ENCODE measurements around the gene CDCP1.

The CDCP1 gene

DNA sequence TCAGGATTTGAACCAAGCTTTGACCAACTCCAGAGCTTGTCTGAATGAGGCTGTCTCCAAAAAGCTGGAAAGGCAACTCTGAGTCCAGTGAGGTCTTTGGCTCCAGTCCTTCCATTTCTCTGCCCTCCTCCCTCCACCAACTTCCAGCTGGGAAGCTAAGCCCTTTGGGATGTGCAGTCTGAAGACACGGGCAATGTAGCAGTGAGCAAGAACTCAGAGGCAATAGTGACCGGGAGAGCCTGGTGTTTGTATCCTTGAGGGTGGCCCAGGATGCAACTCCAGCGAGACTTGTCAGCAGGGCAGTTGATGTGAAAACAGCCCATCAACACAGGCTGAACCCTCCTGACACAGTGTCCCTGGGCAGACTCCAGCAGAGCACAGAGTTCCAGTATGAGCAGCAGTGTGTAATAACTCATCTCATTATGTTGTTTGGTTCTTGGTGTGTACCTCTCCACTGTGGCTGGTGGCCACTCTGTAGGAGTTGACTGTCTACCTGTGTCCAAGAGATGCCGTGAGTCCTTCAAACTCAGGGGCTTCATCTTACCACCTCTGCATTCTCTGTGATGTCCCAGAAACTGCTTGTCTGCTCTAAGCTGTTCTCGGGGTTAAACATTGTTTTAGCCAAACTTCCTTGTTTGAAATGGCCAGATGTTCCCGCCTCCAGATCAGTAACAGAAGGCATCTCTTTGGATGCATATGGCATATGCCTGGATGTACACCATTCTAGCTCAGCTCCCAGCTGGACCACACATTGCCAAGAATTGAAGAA, 6.6 kb downstream of the CDCP1 start:
- FAIRE-seq (no peak), DNase-seq (ENCODE audit: insufficient read length, low spot score) (no peak)

DNA sequence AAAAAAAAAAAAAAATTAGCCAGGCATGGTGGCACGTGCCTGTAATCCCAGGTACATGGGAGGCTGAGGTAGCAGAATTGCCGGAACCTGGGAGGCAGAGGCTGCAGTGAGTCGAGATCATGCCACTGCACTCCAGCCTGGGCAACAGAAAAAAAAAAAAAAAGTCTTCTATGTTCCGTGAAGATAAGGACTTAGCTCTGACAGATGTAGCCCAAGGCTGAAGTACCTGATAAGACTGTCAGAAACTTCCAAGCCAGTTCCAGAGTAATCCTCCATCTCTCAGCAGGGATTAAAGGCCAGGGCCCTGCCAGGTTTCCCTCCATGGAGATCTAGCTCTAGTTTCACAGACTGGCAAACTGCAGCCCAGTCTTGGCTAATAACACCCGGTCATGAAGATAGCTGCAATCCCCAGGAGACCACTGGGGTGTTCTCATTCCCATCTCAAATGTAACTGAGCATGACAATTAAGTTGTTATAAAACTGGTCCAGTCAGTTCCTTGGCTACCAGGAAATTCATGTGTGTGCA, 8.5 kb downstream of the CDCP1 start:
- FAIRE-seq (no peak), DNase-seq (ENCODE audit: insufficient read length, low spot score) (no peak)

DNA sequence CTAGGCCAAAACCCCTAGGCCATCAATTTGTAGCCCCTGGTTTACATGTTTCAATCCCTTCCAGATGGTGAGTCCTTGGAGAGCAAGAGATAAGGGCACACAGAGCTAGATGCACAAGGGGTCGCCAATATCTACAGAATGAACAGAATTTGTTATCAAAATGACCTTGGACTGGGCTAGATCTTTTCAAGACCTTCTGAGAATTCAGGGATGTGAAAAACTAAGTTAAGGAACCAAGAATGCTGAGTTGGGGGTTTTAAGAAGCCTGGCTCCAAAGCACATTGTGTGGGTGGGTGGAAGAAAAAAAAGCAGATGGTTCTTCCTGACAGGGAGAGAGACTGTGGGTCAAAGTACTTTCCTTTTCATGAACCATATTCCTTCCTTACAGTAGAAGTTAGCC, 10.2 kb downstream of the CDCP1 start:
- FAIRE-seq, result no peak
- no peak for DNase-seq (ENCODE audit: insufficient read length, low spot score)

DNA sequence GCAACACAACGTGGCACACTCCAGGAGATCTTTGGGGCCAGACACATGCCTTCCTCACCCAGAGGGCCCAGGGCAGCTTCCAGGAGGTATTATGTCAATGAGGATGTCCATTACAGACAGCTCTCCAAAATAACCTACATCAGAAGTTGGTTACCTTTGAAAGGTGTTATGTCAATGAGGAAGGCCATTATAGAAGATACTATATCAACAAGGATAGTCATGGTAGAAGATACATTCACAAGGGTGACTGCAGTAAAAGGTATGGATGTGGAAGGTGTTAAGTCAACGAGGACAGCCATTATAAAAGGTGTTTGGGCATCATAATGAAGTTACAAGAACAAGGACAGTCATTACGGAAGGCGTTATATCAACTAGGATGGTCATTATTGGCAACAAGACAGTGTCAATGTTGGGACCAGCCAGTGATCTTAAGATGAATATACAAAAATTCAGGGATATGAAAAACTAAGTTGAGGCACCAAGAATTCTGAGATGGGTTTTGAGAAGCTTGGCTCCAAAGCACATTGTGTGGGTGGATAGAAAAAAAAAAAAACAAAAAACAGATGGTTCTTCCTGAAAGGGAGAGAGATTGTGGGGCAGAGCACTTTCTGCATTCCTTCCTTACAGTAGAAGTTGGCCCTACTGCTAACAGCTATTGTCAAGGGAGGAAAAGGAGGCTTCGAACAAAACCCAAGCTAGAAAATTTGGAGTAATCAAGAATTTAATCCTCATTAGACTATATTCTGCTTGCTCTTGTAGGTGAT, 11.2 kb downstream of the CDCP1 start:
- DNase-seq (ENCODE audit: insufficient read length, low spot score), result no peak

DNA sequence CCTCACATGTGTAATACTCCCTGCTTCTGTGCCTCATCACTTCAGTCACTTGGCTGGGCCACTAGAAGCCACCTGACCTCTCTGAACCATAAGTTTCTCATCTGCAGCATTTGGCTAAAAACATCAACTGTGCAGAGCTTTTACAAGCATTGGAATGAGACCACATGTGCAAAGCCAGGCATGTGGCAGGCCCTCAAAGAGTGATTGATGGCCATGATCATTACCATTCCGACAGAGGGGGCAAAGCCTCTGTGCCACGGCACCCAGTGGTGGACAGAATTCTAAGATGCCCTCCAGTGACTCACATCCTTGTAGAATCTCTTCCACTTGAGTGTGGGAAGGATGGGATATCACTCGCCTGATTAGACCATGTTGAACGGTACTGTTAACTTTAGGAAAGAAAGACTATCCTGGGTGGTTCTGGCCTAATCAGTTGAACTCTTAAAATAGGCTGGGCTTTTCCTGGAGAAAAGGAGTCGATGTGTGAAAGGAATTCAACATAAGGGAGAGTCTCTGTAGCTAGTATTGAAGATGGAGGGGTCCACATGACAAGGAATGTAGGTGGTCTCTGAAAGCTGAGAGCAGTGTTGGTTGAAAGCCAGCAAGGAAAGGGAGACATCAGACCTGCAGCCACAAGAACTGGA, 13.5 kb downstream of the CDCP1 start:
- peak; percentile 24 for DNase-seq (ENCODE audit: insufficient read length, low spot score)
- FAIRE-seq, result no peak

More for the DNA sequence above, 11.2 kb downstream of the CDCP1 start:
- no peak for FAIRE-seq

DNA sequence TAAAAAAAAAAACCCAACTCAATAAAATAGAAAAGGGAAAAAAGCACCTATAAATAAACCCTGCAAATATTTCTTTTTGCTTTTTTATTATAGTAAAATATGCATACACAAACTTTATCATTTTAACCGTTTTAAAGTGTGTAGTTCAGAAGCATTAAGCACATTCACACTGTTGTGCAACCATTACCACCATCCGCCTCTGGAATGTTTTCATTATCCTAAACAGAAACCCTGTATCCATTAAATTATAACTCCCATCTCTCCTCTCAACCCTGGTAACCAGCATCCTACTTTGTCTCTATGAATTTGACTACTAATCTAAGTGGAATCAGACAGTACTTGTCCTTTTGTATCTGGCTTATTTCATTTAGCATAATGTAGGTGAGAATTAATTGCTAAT, 15.0 kb downstream of the CDCP1 start:
- DNase-seq (ENCODE audit: insufficient read length, low spot score) (no peak), FAIRE-seq (no peak)

DNA sequence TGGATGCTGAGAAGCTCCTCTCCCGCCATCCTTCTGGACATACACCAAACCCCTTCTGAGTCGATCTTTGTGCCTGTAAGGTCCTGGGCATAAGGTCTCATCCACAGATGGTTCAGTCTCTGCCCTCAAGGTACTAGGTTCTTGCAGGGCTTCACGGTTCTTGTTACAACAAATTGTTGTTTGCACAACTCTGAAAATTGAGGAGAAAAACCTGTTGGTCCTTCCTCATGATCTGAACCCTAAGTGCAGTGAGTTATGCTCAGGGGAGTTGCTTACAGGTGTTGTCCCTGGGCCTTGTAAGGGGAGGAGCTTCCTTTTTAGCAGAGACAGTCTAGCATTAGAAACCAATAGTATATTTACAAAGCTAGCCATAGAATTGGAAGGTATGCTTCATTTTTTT, 15.7 kb downstream of the CDCP1 start:
- DNase-seq (ENCODE audit: insufficient read length, low spot score) (no peak), FAIRE-seq (no peak)

DNA sequence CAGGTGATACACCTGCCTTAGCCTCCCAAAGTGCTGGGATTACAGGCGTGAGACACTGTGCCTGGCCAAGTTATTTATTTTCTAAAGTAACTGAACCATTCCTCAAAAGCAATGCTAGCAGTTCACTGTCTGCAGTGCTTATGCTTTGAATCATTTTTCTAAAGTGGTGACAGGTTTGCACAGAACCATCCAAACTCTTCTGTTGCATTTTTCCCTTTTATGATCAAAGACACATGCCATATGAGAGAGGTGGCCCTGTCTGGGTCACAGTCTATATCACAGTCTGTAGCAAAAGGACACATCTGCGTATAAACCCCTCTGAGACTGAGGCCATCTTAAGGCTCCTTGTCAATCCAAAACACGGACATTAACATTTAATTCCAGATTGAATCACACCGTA, 17.2 kb downstream of the CDCP1 start:
- FAIRE-seq (no peak), DNase-seq (ENCODE audit: insufficient read length, low spot score) (no peak)

DNA sequence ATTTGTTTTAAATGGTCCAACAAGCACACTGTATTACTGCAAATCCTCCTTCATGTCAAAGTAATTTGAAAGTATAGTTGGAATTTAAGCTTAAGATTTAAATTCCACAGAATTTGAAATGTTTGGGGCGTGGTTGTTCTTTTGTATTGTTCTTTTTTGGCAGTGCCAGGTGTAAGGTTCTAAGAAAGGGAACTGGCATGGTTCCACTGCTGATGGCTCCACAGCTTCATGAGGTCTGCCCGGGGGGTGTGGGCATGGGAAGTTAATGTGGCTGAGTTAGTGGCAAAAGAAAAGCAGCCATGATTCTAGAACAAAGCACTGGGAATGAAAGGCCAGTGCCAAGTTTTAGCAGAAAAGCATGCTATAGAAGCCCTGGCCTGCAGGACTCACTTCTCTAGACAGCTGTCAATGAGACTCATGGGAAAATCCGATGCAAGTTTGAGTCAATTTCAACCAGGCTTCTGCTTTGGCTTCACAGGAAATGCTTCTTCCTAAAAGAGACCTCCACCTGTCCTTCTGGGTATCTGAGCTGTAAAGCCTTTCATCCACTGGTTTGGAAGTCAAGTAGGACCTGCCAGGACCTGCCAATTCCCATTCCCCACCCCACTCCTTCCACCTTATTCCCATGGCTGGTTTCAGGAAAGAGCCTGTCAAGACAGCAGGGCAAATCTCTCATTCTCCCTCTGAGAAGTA, 18.9 kb downstream of the CDCP1 start:
- FAIRE-seq, result no peak
- DNase-seq (ENCODE audit: insufficient read length, low spot score), result no peak

DNA sequence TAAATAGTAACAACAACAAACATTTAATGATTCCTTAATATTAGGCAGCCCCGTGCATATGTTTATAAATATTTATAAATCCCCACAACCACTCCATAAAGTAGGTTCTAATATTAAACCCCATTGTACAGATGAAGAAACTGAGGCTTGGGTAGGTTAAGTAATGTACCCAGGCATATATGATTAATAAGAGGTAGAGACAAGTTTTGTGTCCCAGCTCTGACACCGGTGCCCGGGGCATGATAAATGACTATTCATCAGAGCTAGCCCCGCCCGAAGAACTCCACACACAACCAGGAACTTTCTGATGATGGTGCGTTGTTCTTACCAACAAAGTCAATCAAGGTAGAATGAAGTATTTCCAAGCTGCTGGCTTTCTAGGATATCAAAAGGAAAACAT, 19.4 kb downstream of the CDCP1 start:
- DNase-seq (ENCODE audit: insufficient read length, low spot score) (no peak), FAIRE-seq (no peak)

DNA sequence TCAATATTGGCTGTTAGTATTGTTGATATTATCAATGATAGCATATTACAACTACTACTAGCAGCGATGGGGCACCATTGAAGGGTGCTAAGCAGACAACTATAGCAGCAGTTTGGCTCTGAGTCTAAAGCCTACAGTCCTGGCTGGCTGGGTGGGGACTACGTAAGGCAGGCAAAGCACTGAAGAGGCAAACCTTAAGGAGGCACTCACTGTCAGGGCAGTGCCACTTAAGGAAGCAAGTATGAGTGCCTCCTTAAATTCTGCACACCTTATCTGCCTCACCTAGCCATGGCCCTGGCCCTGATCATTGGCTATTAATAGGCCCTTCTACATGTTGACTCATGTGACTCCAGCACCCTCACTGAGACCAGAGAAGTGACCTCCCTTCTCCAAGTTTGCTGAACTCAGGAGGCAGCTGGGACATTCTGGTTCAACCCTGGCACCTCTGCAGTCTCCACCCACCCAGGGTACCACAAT, 20.6 kb downstream of the CDCP1 start:
- DNase-seq (ENCODE audit: insufficient read length, low spot score), result no peak
- FAIRE-seq, result no peak

DNA sequence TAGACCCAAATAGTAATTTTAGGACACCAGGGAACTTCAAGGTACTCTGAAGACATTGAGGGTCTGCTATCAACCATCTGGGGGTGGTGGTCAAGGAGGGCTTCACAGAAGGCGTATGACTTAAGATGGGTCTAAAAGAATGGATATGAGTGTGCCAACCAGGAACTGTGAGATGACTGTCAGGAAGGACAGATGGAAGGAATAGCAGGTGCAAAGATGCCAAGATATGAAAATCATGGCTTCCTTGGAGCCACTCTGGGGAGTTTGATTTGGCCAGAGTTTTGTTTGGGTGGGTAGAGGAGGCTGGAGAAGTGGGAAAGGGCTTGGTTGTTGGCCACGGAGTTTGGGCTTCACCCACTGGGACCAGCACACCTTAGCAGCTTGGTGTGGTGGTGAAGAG, 21.2 kb downstream of the CDCP1 start:
- FAIRE-seq, result no peak
- no peak for DNase-seq (ENCODE audit: insufficient read length, low spot score)

DNA sequence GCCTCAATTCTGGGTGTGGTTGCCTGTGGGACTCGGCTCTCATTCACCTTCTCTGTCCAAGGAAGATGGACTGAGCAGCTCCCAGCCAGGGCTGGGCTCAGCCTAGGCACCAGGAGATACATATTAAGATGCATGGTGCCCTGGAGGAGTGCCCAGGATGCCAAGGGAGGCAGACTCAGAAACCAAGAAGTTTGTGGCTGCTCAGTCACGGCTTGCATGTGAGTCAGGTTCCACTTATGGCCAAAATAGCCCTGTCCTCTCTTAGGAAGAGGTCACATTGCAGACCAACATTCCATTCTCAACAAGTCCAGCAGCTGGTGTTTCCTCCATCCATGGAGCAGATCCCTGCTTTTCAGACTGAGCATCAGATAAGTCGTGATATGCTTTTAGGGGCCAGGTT, 21.8 kb downstream of the CDCP1 start:
- FAIRE-seq (peak; percentile 84), DNase-seq (ENCODE audit: insufficient read length, low spot score) (peak; percentile 60)

DNA sequence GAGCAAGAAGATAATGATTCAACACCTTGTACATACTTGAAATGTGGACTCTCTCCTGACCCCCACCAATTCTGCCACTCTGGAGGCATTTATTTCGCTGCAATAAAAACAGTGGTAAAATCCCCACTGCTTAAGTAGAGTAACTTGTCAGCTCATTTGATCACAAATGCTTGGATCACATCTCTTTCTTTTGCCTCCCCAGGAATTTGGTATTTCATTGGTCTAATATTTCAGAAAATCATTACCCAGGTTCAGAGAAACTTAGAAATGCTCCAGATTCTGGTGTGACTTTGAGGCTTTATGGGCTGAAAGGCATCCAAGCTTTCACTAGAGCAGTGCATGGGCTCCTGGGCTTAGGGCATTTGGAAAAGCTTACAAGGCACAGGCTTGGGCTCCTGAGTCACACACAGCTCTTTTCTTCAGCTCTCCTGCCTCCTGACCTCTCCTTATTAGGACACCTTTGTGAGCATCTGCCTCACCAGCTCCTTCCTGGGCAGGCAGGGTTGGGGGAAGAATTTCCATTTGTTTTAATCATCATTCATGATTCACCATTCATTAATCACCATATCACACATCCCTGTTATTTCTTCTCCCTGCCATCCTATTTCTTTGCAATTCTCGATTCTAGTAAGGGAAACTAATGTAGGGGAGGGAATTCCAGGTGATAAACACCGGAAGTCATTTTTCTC, 22.5 kb downstream of the CDCP1 start:
- DNase-seq (ENCODE audit: insufficient read length, low spot score) (peak; percentile 26), FAIRE-seq (no peak)

DNA sequence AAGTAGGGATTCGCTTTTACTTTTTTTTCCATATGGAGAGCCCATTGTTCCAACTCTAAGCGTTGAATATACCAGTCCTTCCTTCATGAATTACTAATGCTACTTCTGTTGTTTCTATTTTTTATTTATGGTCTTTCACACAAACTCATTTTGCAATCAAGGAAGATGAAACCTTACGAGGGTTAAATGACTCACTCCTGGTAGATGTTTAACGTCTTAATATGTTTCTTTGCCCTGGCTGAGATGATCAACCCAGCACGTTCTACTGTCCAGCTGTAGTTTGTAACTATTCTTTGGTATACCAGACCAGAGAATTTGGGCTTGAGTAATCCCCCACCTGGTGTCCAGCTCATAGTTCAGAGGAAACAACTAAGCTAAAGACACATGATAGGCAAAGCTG, 23.1 kb downstream of the CDCP1 start:
- no peak for FAIRE-seq
- DNase-seq (ENCODE audit: insufficient read length, low spot score), result peak; percentile 54

DNA sequence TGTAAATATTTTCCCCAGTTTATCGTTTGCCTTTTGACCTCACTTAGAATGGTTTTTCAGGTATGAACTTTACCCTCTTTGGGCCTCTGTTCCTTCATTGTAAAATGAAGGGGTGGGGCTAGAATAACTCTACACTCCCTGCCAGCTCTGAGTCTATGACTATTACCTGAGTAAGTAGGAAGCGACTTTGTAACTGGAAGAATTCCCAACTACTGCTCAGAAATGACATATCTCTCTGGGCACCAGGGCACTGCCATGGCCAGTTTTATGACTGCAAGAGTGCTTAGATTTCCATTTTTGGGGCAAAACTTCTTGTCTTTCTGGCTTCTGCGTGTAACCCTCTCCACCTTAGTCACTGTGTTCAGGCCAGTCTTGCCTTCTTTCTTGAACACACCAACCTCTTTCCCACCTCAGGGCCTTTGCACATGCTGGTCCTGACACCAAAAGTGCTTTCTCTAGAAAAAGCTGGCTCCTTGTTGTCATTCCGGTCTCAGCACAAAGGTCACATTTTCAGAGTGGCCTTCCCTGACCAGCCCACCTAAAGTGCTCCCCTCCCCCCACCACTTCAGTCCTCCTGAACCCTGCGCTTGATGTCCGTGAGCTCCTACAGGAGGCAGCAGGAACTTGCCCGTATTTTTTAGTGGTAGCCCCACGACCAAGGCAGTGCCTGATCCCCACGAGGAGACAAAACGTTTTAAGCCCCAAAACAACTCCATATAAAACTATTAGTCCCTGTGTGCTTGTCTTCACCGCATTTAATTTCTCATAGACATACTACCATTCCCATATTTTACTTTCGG, 25.6 kb downstream of the CDCP1 start:
- FAIRE-seq (no peak), DNase-seq (ENCODE audit: insufficient read length, low spot score) (no peak)

DNA sequence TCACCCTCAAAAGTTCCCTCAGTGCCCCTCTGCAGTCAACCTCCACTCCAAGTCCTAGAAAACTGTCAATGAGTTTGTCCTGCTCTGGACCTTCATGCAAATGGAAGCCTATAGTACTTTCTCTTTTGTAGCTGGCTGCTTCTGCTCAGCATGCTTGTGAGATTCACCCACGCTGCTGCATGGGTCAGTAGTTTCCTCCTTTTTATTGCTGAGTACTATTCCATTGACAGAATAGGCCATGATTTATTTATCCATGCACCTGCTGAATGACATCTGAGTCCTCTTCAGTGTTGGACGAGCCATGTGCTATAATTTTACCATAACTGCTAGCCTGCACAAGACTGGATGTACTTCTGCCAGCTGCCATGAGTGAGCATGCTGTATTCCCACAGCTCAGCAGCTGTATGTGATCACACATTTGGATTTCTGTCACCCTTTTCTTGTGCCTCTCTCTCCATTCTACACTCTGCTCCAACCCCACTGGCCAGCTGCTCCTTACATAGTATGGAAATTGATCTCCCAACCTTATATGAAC, 26.3 kb downstream of the CDCP1 start:
- no peak for FAIRE-seq

DNA sequence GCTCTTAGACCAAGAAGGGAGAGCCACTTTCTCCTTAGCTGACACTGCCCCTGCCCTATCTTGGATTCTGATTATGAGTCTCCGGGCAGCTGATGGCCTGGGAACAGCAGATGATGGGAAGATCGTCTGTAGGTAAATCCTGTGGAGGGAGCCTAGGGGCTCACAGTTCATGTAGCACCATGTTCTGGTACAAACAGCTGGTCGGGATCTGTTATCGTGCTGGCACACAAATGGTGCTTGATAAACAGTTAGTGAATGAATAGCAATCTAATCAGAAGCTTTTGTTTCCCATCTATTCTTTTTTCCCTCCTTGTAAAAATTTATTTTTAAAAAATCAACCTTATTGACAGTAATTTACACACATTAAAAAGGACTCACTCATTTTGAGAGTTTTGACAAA, 26.8 kb downstream of the CDCP1 start:
- DNase-seq (ENCODE audit: insufficient read length, low spot score), result no peak
- FAIRE-seq, result no peak

More for the DNA sequence above, 26.3 kb downstream of the CDCP1 start:
- no peak for DNase-seq (ENCODE audit: insufficient read length, low spot score)

DNA sequence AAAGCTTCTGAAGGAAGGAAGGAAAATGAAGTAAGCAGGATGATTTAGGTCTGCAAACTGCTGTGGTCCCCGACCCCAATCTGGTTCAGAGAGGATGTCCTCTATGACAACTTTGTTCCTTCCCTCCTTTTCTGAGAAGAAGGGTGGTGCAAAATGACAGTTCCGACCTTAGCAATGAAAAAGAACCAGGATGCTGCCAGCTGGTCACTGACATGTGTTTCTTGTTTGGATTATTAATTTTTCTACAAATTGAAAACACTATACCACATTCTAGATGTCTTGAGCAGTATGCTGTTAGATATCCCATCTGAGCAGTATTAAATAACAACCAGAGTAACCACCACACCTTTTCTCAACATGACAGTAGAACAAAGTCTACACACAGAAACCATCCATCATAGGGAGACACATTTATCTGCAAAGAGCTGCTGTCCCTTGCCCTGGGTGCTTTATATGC, 27.5 kb downstream of the CDCP1 start:
- no peak for FAIRE-seq
- DNase-seq (ENCODE audit: insufficient read length, low spot score), result no peak
